GM18951 (cell line): ENCODE data around the gene GRIK4.

Source experiments
- POLR2A ChIP-seq: IDR thresholded peaks from 4 replicates; pipeline ENCODE4 v1.6.1; 2011; ENCODE audit warnings: mild to moderate bottlenecking; ENCODE audit not compliant: insufficient read length, insufficient read depth; ENCODE audit errors: extremely low read depth
- in situ Hi-C: fragments of 300-500 bp; cut with MboI; formaldehyde crosslinking; loops from one replicate; pipeline ENCODE4 v1.12.0; 2022; ENCODE audit warnings: low sequenced_read_pairs, mixed read lengths, inconsistent platforms; ENCODE audit not compliant: unreplicated experiment

Gene GRIK4

GRCh38 chr11:120801801-120802689 lies 290.5 kb downstream of the GRIK4 start:
- in situ Hi-C loops, result no loop called here
- no peak for TF ChIP-seq POLR2A

GRCh38 chr11:120805960-120806555 lies 294.5 kb downstream of the GRIK4 start:
- in situ Hi-C loops, result no loop called here
- TF ChIP-seq POLR2A, result no peak

DNA sequence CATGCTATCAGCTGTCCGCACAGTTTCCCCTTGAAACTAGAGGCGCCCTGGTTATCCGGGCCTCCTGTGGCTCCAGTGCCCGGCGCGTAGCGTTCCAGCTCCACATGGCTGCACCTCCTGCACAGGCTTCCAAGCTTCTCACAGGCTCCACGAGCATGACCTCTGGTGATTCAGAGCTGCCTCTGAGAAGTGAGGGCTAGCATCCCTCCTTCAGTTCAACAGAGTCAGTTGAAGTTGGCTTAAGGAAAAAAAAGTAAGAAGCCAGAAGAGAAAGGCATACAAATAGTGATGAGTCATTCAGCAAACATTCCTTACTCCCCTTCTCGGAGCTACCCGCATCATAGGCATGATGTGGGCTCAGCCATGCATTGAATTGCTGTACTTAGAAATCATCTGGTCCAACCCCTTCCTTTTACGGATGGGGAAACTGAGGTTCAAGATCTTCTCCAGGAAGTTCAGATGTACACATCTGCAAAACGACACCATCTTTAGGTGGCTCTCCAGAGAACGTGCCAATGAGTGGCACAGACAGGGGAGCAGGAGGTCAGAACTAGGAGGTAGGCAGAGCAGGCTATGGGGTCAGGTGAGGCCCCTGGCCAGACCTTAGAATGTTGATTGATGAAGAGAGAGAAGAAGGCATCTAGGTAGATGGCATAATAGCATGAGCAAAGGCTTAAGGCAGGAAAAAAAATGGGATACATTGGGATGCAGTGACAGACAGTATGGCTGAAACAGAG lies 296.0 kb downstream of the GRIK4 start:
- in situ Hi-C loops, result no loop called here
- TF ChIP-seq POLR2A, result no peak

GRCh38 chr11:120808616-120809050 lies 297.1 kb downstream of the GRIK4 start:
- no peak for TF ChIP-seq POLR2A

DNA sequence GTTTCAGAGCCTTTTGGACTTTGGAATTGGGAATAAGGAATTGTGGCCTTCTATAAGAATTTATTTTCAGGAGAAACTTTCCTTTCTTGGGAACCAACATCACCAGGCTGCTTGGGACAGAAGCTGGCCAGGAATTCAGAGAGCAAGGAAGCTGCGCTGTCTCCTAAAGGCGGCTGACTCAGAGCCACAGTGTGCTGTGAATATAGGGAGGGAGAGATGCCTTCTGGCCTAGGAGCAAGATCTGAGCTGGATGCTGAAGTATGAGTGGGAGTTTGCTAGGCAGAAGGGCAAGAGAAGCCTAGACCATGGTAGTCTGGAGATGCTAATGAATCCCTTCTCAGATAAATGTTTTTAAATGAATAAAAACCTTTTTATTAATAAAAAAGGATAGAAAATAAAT lies 298.7 kb downstream of the GRIK4 start:
- in situ Hi-C loops, result no loop called here
- no peak for TF ChIP-seq POLR2A

More at GRCh38 chr11:120808616-120809050, 297.1 kb downstream of the GRIK4 start:
- in situ Hi-C loops, result no loop called here

GRCh38 chr11:120811199-120811598 lies 299.7 kb downstream of the GRIK4 start:
- in situ Hi-C loops, result no loop called here
- no peak for TF ChIP-seq POLR2A

DNA sequence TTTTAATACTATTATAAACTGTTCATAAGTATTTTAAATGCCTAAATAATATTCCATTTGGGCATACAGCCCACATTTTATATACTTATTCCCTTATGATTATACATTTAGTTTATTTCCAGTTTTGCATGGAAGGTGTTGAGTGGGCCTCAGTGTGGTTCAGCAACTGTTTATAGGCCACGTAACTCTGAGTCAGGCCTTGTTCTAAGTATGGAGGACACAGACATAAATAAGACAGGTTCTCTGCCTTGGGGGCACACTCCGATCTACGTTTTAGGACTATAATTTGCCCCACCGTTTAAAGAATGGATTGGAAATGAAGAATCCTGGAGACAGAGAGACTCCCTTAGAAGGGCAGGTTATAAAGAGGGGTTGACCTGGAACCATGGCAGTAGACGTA lies 300.2 kb downstream of the GRIK4 start:
- in situ Hi-C loops, result no loop called here
- TF ChIP-seq POLR2A, result no peak

GRCh38 chr11:120814531-120815318 lies 303.2 kb downstream of the GRIK4 start:
- TF ChIP-seq POLR2A, result no peak
- in situ Hi-C loops, result no loop called here

DNA sequence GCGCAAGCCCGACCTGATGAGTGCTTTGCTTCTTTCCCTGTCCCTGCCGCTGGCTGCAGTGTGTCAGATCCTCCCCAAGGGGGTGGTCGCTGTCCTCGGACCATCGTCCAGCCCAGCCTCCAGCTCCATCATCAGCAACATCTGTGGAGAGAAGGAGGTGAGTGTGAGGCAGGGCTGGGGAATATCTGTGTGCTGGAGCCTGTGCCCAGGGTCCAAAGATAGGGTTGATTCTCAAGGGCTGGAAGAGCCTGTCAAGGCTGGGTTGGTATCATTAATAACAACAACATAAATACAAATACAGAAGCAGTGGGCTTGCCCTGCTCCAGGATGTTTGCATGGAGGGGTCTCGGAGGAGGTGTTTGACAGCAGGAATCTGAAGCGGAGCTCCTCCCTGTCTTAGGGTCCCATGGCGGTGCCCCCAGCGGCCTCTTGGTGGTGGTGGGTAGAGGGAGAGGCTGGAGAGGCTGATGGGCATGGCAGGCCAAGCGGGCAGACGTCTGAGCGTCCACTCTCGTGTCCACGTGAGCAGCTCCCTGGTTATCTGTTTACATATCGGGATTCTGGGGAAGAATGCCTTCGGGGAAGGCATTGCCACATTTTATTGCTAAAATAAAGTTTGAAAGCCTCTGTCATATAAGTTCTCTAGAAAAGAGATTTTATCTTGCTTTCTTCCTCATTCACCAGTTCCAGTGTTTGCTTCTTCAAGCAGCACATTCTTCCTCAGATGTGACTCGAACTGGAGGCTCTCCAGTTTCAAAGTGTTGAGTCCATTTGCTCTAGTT lies 304.0 kb downstream of the GRIK4 start:
- in situ Hi-C loops, result no loop called here
- no peak for TF ChIP-seq POLR2A

- in situ Hi-C loops, result no loop called here
- no peak for TF ChIP-seq POLR2A
These were observed 304.6 kb downstream of the GRIK4 start for GRCh38 chr11:120816176-120816575.

DNA sequence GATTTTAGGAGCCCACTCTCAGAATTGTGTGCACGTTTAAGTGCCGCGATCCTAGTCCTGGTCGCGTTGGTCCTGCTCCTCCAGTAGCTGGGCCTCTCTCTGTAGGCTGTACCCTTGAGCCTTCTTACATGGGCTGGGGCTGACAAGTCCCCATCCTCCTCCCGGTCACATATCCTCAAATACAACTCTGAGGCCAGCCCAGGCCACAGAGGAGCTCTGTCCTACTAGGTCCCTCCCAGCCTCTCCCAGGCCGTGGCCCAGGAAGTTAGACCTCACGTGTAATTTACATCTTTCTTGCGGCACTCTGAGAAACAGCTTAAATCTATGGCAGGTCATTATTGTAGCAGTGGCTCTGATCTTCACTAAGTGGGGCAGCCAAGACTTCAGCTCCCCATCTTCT lies 305.2 kb downstream of the GRIK4 start:
- TF ChIP-seq POLR2A, result no peak
- in situ Hi-C loops, result no loop called here

DNA sequence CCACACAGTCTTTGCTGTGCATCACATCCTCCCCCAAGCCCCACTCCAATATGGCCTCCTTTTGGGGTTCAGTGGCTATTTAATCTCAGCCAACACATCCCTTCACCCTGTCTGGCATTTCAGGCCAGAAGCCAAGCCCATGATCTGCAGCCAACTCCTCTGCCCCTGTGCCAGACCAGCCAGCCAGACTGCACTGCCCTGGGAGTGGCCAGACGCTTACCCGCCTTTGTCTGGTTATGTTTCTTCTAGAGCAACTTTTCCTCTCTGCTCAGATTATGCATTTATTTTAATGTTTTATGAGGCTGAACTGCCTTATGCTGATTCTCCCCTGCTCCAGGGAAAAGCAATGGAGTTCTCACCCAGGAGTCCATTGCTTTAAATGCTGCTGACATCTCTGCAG lies 305.6 kb downstream of the GRIK4 start:
- no peak for TF ChIP-seq POLR2A
- in situ Hi-C loops, result no loop called here
